ENCODE results near the gene CMC2.

CMC2 gene

DNA sequence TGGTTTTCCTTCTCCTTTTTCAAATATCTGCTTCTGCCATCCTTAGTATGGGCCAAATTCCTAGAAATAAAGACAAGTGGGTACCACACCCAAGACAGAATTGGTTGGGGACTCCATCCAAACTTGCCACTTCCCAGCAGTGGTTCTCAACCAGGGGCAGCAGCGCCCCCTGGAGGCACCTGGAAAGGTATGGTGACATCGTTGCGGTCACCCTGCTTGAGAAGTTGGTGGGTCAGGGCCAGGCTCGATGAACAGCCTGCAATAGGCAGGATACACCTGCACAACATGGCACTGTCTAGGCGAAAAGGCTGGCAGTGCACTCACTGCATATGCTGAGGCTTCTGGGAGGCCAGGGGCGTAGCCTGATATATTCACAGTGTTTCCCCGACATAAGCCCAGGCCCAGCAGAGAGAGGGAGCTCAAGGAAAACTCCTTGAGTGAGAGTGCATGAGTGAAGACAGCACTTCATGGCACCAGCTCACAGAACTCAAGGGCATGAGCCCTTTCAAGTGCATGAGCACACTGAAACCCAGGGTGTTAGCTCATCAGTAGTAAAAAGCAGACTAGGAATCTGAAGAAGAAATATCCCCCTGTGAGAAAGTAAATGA is 57.7 kb downstream of the CMC2 start:
- no peak overlapping the region for H3K4me3 ChIP-seq (ENCODE audit: low read length)
- TF ChIP-seq, protein P1, sequence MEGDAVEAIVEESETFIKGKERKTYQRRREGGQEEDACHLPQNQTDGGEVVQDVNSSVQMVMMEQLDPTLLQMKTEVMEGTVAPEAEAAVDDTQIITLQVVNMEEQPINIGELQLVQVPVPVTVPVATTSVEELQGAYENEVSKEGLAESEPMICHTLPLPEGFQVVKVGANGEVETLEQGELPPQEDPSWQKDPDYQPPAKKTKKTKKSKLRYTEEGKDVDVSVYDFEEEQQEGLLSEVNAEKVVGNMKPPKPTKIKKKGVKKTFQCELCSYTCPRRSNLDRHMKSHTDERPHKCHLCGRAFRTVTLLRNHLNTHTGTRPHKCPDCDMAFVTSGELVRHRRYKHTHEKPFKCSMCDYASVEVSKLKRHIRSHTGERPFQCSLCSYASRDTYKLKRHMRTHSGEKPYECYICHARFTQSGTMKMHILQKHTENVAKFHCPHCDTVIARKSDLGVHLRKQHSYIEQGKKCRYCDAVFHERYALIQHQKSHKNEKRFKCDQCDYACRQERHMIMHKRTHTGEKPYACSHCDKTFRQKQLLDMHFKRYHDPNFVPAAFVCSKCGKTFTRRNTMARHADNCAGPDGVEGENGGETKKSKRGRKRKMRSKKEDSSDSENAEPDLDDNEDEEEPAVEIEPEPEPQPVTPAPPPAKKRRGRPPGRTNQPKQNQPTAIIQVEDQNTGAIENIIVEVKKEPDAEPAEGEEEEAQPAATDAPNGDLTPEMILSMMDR (IDR thresholded peaks at IDR 0.05; ENCODE audit: insufficient read depth, low read depth, low read length, missing control alignments), result peak; percentile 54
- peak; percentile 56 for DNase-seq (ENCODE audit: low read depth)

DNA sequence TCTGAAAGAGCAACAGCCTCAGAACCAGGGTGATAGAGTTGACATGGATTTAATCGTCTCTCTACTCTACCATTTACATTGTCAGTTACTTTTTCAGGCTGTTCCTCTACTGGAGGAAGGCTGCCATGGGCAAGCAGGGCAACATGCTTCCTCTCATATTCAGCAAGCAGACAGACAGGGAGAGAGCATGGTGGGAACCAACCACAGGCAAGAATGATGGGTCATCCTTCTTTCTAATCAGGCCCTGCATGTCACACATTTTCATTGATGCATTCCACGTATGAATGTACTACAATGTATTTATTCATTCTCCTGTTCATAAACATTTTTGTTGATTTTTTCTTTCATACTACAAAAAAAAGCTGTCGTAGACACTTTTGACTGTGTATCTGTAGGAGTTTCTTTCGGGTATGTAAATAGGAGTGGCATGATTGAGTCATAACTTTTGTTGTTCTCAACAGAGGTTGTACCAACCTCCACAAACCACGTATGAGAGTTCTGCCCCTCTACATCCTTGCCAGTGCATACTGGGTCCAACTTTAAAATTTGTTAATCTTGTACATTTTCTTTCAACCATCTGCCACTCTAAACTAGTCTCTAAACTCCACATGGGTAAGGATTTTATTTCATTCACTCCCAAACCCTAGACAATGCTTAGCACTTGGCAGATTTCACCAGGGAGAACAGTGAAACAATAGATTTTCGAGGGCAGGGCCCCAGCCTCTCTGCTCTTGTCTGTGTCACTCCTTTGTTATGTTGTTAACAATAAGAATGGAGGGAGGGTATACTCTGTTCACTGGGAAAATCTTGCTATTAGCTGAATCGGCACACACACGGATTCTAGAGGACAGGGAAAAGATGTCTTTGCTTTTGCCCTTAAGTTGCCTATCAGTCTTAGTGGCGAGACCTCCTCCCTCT is 58.7 kb downstream of the CMC2 start:
- no peak overlapping the region for H3K4me3 ChIP-seq (ENCODE audit: low read length)
- peak; percentile 64 for DNase-seq (ENCODE audit: low read depth)
- TF ChIP-seq, protein P1 (IDR thresholded peaks at IDR 0.05; ENCODE audit: insufficient read depth, low read depth, low read length, missing control alignments), result no peak

DNA sequence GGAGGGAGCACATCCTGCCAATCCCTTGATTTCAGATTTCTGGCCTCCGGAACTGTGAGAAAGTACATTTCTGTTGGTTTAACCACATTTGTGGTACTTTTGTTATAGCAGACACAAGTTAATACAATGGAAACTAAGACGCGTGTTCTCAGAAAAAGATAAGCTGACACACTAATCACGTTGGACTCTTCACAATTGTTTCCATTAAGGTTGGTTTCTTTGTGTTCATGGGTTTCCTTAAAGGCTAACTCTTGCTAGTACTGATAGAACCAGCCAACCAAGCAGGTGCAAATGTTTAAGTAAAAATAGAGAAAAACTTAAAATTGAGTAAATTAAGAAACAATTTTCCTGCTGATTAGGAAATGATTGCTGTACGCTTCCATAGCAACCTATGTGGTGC is 59.4 kb downstream of the CMC2 start:
- no peak overlapping the region for H3K4me3 ChIP-seq (ENCODE audit: low read length)
- no peak for DNase-seq (ENCODE audit: low read depth)
- TF ChIP-seq, protein P1 (IDR thresholded peaks at IDR 0.05; ENCODE audit: insufficient read depth, low read depth, low read length, missing control alignments), result no peak

DNA sequence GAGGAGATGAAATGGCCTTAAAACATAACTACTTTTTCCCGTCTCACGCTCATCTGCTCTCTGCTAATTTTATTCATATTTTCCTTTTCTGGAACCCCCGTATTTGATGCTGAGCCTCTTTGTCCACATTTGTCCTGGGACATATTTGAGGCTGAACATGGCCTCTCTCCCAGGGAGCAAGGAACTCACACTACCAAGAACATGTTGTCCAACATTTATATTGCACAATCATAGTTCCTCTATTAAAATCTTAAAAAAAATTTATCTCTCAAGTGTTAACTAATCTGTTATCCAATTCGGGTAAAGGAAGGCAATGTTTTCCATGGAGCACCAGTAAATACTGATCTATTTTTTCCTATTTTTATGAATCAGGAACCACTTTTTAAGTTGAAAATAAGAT is 60.2 kb downstream of the CMC2 start:
- DNase-seq (ENCODE audit: low read depth), result no peak
- no peak overlapping the region for H3K4me3 ChIP-seq (ENCODE audit: low read length)
- TF ChIP-seq, protein P1 (IDR thresholded peaks at IDR 0.05; ENCODE audit: insufficient read depth, low read depth, low read length, missing control alignments), result no peak

DNA sequence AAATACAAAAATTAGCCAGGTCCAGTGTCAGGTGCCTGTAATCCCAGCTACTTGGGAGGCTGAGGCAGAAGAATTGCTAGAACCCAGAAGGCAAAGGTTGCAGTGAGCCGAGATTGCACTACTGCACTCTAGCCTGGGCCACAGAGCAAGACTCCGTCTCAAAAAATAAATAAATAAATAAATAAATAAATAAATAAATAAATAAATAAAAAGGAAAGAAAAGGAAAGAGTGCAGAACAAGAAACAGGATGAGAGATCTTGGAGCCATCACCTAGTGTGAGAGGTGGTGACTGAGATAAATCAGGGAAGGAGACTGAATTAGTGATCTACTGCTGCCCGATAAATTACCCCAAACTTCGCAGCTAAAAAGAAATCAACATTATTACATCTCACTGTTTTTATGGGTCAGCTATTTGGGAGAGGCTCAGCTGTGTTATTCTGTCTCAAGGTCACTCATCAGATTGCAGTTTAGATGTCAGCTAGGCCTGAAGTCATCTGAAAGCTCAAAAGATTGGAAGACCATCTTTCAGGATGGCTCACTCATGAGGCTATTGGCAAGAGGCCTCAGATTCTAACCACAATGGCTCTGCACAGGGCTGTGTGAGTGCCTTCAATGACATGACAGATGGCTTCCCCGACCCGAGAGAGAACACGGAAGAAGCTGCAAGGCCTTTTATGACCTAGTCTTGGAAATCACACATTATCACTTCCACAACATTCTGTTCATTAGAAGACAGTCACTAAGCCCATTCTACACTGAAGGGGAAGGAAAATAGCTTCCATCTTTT is 66.4 kb downstream of the CMC2 start:
- no peak overlapping the region for H3K4me3 ChIP-seq (ENCODE audit: low read length)
- TF ChIP-seq, protein P1 (IDR thresholded peaks at IDR 0.05; ENCODE audit: insufficient read depth, low read depth, low read length, missing control alignments), result no peak
- DNase-seq (ENCODE audit: low read depth), result no peak

DNA sequence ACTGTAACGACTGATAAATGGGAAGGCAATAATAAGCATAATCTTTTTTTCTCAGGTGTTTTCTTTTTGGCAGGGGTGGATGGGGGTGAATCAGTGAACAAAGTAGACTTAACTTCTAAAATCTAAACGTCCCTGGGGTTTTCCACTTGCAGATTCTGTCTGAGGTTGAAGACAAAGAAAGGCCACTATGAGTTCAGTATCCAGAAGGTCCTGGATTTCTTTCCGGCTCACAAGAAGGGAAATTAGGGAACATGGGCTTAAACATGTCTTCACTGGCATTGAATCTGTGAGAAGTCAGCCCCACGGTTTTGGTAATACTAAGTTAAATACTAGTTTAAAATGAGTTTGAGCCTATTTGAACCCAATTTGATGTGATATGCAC is 67.8 kb downstream of the CMC2 start:
- no peak overlapping the region for H3K4me3 ChIP-seq (ENCODE audit: low read length)
- DNase-seq (ENCODE audit: low read depth), result no peak
- TF ChIP-seq, protein P1 (IDR thresholded peaks at IDR 0.05; ENCODE audit: insufficient read depth, low read depth, low read length, missing control alignments), result no peak
